NCI-H748 (cell line): Measurements from ENCODE around the gene TFF3.

Experiments used
- DNase-seq: peaks from one replicate; lab custom pipeline; 2025; ENCODE audit not compliant: unreplicated experiment; lab: John Stamatoyannopoulos, UW

TFF3 gene

DNA sequence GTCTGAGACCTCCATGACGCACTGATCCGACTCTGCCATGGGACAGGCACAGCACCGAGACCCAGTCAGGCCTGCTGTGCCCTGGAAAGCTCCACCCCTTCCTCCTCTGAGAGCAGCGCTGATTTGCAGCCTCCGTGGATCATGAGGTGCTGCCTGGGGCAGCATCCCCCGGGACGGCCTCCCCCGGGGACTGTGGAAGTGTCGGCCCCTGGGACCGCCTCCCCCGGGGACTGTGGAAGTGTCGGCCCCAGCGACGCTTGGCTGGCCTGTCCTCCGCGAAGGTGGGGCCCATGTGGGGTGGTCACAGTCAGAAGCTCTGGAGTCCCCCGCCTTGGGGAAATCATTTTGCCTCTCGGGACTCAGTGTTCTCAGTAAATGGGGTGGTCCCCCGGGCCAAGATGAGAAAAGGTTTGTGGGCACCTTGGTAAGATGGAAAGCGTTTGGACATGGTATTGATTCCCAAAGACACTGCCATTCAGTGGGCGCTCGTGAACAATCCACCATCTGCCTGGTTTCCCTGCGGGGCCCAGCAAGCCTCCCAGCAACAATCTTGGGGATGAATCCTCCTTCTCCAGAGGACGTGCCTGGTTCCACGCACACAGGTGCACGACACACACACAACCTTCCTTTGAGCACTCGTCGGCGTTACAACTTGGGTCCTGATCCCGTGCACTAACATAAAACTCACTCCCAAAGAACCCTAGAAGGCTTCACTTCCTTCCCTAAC is 32.6 kb upstream of the TFF3 start:
- DNase-seq: no peak

DNA sequence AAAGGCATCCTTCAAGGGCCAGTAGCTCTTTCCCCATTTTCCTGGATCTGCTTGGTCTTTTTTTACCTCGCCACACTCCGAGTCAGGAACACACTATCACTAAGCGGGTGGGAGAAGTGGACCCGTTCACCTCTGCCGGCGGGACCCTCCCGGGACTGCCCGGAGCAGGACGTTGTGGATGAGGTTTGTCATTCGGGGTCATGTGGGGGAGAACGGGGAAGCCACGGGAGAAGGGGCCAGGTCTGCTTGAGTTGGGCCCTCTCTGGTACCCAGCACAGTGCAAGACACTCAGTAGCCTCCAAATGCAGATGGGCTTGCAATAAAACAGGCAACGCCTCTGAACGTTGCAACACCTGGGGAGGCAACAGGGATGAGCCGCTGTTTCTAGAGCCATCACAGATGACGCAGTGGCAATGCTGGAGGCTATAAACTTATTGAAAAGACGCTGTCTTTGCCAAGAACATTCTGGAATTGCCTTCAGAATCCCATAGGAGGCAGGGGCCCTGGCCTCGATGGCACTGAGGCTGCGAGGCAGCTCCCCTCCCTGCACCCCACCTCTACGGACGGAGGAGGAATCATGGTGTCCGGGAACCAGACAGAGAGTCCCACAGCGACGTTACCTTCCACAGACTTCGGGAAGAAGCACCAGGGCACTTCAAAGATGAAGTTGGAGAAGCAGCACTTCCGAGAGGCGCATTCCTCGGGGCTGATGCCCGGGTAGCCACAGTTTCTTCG is 31.8 kb upstream of the TFF3 start:
- no peak for DNase-seq

DNA sequence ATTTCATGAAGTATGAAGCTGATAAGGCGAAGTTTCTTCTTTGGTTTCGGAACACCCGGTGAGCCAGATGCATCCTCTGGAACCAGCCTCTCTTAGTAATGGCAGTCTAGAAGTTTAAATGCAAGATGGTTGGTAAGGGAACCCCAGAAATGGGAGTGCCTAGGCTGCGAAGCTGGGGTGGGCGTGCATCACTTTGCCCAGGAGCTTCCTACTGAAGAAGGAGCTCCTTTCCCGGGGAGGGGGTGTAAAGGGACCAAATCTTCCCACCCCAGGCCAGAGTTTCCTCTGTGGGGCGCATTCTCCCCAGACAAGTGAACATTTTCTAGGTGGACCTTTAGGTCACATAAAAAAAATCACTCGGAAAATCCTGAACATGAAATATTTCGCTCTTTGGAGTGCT is 31.2 kb upstream of the TFF3 start:
- no peak for DNase-seq

DNA sequence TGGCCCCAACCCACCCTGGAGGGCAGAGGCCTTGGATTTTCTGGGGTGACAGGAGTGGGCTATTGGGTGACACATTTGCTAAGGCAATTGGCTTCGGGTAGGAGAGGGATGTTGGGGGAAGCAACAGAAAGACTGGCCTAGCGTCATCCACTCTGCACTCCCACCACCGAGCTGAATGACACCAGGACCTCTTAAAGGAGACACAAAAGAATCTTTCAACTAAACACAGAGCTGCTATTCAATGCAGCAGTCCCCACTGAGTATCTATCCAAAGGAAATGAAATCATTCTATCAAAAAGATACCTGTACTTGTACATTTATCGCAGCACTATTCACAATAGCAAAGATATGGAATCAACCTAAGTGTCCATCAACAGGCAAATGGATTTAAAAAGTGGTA is 29.4 kb upstream of the TFF3 start:
- DNase-seq: no peak

DNA sequence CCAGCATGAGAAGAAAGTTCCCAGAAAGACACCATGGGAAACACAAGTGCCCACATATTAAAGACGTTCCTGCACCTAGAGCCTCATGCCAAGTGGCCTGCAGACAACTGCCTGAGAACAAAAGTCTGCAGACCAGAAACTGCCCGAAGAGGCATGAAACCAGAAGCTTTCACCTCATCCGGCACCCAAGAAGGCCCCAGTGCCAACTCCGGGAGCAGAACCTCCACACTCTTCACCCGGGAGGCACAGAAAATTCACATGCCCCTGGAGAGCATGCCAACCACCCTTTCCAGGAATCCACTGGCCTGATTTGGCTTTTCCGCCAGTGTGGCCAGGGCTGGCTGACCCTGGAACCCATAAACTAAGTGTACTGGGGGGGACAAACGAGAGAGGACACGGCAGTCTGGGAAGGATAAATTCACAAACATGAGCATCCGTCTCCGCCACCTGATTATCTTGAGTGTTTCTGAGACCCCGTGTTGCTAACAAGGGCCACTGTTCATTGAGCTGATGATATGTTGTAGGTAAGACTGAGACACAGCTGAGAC is 28.8 kb upstream of the TFF3 start:
- no peak for DNase-seq

DNA sequence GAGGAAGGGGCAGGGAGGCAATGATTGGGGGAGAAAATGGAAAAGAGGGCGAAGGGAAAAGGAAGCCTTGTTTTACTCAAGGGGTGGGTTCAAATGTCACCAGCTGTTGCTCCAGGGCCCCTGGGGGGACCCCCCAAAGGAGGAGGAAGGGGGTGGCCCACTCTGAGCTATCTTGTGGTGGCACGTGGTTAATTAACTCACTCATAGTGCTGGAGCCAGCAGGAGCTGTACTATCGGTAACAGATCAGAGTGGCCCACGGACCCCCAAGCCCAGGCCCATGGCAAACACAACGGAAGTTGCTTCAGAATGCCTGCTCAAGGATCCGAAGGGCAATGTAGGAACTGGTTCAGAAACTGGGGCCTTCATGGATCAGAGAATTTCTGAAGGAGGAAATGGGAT is 28.3 kb upstream of the TFF3 start:
- DNase-seq: no peak

DNA sequence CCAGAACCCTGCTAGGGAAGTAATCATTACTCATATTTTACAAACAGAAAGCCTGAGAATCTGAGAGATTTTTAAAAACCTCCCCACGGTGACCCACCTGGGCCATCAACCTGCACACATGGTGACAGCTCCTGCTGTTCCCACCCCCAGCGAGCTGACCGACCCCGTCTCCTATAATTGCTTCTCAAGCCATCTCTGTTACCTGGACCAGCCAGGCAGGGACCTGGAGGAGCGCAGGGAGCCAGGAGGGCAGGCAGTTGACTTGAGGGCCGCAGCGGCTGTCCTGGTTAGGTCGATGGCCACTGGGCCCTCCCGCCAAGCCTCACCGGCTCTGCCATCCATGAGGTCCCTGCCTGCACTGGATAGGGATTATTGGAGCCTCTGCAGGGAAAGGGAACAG is 27.9 kb upstream of the TFF3 start:
- no peak for DNase-seq

DNA sequence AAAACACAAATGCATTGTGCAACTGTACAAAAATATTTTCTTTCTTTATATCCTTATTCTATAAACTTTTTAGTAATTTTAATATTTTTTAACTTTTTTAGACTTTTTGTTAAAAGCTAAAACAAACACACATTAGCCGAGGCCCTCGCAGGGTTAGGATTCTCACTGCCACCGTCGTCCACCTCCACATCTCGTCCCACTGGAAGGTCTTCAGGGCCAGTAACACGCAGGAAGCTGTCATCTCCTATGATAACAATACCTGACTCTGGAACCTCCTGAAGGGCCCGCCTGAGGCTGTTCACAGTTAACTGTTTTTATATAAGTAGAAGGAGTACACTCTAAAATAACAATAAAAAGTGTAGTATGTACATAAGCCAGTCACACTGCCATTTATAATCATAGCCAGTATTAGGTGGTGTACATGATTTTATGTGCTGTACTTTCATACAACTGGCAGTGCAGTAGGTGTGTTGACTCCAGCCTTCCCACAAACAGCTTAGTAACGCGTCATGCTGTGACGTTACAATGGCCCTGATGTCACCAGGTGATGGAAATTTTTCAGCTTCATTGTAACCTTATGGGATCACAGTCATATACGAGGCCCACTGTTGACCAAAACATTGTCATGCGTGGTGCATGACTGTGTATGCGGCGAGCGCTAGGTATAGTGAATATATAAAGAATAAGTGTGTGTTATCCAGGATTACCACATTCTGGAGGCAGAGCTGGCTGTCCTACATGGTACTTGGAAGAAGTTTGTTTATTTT is 26.8 kb upstream of the TFF3 start:
- DNase-seq: peak; percentile 30

DNA sequence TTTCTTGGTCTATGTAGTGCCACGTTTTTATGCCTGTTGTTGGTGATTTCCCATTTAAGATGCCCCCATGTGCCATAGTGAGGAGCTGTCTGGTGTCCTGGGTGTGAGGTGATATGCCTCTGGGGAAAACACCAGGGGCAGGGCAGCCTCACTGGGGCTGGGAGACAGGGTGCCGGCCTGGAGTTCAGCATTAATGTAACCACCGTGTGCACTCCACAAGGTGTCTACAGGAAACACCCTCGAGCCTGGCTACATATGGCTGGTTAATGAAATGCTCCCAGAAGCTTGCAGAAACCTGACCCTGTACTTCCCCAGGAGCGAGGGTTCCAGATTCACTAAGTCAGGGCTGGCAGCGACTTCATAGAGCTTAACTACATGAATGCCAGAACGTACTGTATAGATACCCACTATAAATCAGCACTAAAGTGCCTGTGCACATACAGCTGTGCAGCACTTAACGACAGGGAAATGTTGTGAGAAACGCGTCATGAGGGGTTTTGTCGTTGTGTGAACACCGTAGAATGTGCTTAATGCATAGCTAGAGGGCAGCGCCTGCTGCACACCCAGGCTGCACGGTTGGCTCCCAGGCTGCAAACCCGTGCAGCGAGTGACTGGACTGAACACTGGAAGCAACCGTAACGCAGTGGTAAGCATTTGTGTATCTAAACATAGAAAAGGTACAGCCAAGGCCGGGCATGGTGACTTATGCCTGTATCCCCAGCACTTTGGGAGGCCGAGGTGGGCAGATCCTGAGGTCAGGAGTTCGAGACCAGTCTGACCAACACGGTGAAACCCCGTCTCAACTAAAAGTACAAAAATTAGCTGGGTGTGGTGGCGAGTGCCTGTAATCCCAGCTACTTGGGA is 25.2 kb upstream of the TFF3 start:
- DNase-seq: peak; percentile 7

DNA sequence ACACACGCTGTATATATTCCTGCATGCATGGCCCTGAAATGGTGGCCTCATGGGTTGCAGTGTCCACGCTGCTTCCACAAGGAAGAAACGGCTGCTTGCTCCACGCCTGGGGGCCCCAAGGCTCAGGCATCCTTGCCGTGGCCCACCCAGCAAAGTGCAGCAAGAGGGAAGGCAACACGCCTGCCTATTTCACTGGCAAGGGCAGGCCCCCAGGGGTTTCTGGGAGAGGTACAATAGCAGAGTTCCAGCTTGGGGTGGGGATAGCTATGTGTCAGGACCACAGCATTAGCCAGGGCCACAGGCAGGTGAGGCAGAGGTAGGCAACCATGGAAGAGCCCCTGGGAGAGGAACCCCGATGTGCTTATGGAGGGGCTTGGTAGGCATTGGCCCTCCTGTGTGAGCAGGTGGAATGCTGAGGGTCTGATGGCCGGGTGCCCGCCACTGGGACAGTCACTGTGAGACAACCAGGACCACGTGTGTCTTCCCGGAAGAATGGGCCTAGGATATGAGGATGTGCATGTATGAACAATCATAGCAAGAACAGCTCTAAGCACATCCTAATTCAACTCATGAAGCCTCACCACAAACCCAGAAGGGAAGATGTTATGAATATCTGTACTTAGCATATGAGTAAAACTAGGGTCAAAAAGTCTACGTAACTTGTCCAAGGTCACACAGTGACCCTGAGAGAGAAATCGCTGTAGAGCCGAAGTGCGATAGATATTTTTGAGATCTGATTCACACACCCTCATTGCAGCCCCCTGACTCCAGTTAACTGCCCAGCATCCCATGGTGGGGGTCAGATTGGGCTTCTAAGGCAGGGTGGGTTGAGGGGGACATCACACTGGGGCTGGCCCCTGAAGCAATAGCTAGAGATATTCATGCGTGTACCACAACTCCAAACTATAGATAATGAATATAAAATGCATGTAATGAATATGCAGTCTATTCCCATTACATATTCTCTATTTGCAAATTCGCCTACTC is 23.8 kb upstream of the TFF3 start:
- no peak for DNase-seq

DNA sequence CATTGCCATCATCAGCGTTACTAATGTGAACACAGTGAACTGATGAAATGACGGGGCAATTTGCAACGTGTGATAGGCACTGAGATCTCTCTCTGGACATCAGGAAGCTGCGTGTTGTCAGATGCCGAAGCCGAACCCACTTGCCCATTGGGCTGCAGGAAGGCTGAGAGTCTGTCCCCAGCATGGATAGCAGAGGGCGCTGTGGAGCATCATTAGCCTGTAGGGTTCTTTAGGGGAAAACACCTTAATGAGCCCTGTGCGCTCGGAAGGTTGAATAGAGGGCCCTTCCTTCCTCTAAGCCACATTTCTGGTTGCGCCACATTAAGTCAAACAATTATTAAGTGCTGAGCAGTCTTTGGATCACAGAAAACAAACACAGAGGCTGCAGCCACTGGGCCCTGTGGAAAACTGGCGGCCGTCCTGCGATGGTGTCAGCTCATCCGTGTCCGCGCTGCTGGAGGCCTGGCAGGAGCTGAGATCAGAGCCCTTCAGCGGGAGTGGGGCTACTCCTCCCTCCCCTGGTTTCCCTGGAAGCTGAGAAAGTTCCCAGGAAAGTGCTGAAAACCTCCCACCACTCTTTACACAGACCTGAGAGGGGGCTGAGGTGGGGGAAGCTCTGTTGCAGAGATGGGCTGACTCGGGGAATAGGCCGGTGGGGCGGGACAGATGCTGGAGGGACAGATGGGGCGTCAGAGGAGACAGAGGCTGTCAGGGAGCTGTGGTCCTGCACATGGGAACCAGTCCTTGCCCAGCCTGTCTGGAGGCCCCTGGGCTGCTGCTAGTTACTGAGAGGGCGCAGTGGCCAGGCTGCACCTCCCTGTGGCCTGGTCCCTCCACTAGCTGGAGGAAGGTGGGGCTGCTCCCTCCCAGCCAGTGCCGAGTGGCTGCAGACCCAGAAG is 22.9 kb upstream of the TFF3 start:
- DNase-seq: peak; percentile 93

DNA sequence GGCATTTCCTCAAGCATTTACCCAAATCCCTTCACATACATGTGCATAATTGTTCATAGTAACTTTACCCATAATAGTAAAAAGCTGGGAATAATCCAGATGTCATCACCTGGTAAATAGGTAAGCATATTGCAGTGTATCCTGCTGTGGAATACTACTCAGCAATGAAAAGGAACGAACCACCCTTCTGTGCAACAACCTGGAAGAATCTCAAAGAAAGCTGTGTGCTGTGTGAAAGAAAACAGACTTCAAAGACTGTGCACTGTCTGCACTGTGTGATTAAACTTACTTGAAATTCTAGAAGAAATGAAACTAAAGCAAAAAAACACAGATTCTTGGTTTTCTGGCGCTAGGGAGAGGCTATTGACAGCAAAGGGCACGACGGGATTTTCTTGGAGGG is 22.1 kb upstream of the TFF3 start:
- DNase-seq: no peak

DNA sequence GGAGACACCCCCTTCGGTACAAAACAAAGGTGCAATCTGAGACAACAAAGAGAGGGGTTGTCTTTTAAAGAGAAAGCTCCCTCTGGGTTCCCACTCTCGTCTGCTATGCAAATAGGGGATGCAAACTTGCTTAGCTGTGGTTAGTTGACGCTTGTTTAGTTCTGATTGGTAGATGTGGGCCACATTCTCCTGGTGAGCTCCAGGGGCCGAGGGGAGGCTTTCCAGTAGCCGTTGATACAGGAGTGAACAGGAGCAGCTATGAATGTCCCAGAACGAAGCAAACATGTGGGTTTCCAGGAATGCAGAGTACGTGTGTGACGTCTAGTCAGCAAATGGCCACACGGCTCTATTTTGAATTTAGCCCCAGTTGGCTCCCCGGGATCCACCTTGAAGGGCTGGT is 20.8 kb upstream of the TFF3 start:
- DNase-seq: peak; percentile 40

DNA sequence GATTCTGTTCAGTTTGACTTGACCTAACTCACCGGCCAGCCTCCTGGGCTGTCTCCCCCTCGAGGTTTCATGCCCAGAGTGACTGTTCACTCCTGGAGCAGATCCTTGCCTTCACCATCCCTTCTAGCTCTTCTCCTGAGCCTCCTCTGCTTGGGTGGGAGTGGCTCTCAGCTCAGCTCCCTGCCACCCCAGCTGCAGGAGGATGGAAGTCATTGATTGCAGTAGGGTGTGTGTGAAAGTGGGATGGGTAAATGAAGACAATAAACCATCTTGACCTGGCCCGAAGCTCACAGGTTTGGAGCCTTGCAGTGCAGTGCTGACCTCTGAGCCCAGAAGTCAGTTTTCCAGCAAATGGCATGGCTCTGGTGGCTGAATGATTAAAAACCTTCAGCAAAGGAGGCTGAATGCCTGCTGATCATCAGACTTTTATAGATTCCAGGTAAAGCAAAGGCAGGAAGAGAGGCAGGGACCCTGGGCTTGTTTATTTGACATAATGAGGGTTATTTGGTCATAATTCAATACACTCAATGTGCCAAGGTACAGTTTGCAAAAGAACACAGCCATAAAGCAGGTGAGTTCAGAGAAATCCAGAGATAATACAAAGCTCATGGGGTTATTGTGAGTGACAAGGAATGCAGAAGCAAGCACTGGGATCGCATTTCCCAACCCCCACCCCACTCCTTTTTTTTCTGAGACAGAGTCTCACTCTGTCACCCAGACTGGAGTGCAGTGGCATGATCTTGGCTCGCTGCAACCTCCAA is 17.5 kb upstream of the TFF3 start:
- DNase-seq: peak; percentile 16

DNA sequence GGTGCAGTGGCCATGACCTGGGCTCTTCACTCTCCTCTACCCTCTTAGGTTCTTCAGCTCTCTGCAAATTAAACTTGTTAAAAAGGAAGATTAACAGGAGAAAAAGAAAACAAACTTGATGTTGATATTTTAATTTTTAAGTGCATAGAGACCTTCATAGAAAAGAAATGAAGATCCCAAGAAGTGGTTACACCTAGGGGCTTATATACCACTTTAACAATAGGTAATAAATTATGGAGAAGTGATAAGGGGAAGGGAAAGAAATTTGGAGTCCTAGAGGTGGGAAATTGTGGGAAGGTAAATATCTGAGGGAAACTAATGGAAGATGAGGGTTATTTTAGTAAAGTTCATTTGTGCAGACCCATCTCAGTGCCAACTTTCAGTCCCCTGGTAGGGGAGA is 16.5 kb upstream of the TFF3 start:
- DNase-seq: no peak

DNA sequence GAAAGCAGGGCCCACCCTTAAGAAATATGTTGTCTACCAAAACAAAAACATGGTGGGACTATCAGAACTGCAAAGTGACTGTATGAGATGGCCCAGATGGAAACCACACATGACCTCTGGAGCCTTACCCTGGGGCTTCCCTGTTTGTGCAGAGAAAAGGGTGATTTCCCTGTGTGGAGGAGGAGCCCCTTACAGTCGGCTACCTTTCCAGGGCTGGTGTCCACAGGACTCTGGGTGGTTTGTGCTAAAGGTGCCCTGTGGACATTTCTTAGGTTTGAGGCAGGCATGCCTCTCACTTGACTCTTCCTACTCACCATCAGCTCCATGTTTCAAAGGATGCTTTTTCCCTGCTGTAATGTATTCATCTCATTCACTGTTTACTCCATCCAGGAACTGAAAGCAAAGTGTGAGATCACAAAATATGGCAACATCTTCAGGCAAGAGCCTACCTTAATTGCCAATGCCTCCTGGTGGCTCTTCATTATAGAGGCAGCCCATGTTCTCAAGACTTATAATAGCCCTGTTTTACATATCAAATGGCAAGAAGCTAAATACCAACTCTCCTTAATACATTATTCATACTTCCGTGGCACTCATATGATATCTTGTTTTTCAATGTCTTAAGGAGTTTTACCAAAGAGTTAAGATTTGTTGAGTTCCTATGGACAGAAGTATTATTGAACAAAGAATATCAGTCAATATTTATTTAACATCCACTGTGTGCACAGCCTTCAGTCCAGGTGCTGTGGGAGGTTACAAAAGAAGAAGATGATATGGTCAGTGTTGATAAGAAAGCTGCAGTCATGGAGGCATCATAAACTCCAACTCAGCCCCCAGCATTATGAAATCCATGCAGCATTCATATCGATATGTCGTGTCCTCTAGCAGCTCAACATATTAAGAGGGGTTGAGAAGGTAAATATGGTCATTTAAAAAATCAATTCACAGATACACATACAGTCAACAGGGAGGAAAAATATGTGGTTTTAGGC is 15.5 kb upstream of the TFF3 start:
- peak; percentile 38 for DNase-seq

DNA sequence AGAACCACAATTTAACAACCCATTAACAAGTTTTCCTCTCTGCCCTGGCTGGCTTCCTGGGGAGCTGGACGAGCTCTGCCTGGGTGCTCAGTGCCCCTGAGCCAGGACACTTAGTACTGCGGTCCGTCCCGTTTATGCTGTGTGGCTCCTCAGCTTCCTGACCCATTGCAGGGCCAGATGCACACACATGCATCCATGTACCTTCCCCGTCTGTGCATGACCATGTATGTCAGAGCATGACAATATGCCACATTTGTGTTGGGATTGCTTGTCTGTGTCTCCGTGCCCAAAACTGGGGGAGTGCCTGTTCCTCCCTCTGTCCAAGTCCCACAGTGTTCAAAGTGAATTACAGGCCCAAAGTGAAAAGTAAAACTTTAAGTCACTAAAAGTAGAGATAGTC is 9.7 kb upstream of the TFF3 start:
- DNase-seq: no peak
